Activated CD4-positive, alpha-beta T cell treated with anti-CD3 and anti-CD28 coated beads, Interleukin-2, amount 50 U/mL, for 48 hours (primary cell): ENCODE measurements around the gene PADI6.

Experiments
- DNase-seq, 2 experiments: peaks; one replicate each; pipeline ENCODE4 v3.0.0-alpha.2; 2020

PADI6 gene

GRCh38 chr1:17436380-17437174 lies 64.6 kb downstream of the PADI6 start:
- DNase-seq = no peak

GRCh38 chr1:17437260-17437579 lies 65.2 kb downstream of the PADI6 start:
- DNase-seq = no peak

GRCh38 chr1:17437580-17438317 lies 65.8 kb downstream of the PADI6 start:
- peak; percentile 58 to 61 for DNase-seq

GRCh38 chr1:17438318-17439249 lies 66.6 kb downstream of the PADI6 start:
- DNase-seq = peak; percentile 80 to 82

GRCh38 chr1:17439250-17440073 lies 67.5 kb downstream of the PADI6 start, which contains the start of gene RCC2:
Gene RCC2 (minus strand): TSS chr1:17439677. CDS start chr1:17438514, 1,163 bp downstream.
- peak; percentile 63 to 67 for DNase-seq

GRCh38 chr1:17440074-17440826 lies 68.3 kb downstream of the PADI6 start:
- DNase-seq = no peak

GRCh38 chr1:17440827-17441168 lies 68.8 kb downstream of the PADI6 start:
- DNase-seq = no peak

- no peak for DNase-seq
These were observed 69.4 kb downstream of the PADI6 start for GRCh38 chr1:17441265-17441992.

GRCh38 chr1:17441993-17442357 lies 70.0 kb downstream of the PADI6 start:
- DNase-seq = no peak

- no peak for DNase-seq
These were observed 70.8 kb downstream of the PADI6 start for GRCh38 chr1:17442841-17443240.

GRCh38 chr1:17447501-17447992 lies 75.6 kb downstream of the PADI6 start:
- DNase-seq = no peak
